Measurements from ENCODE around the gene KBTBD4. TPM values are rescaled to one million over a fixed set of nuclear protein-coding genes. Genes with fewer than 3 reads are reported as not detected.
A peak's percentile ranks its signal among the peaks of the same experiment; 100 is the strongest.

The KBTBD4 gene
- total RNA-seq, 1 experiment from 2014 or later: 15.9 TPM

- H4K5ac ChIP-seq (ENCODE audit: insufficient read length, low read depth, low read length): peak overlapping the region; percentile 37
- H3K9ac ChIP-seq (ENCODE audit: extremely low read depth, insufficient read length, low read length): no peak overlapping the region
- H3K18ac ChIP-seq (ENCODE audit: insufficient read length, low read depth, low read length): no peak overlapping the region
- TF ChIP-seq CTCF (conservative IDR thresholded peaks at IDR 0.05): no peak
- no peak overlapping the region for H3K27ac ChIP-seq (ENCODE audit: insufficient read length, low read depth, low read length)
- no peak overlapping the region for H2AFZ ChIP-seq (ENCODE audit: low read length)
- H3K4ac ChIP-seq (ENCODE audit: low read depth, low read length): no peak overlapping the region
- no peak overlapping the region for H2BK120ac ChIP-seq (ENCODE audit: low read depth, low read length, poor library complexity, severe bottlenecking)
- no peak overlapping the region for H4K91ac ChIP-seq (ENCODE audit: insufficient read length, low read depth, low read length)
- no peak overlapping the region for H2AK5ac ChIP-seq (ENCODE audit: insufficient read length, low read length)
- H3T11ph ChIP-seq (ENCODE audit: low read length): no peak overlapping the region
- H4K20me1 ChIP-seq (ENCODE audit: control insufficient read depth, insufficient read depth, insufficient read length): no peaks in the 10 kb centered on the region
- H3K79me1 ChIP-seq (ENCODE audit: insufficient read depth, low read depth, low read length, poor library complexity, severe bottlenecking): peaks cover 6% of the 10 kb centered on the region
- no peak overlapping the region for H3K56ac ChIP-seq (ENCODE audit: insufficient read length, low read depth, low read length)
- no peak overlapping the region for H3K23ac ChIP-seq (ENCODE audit: insufficient read length, low read depth, low read length)
- no peaks in the 10 kb centered on the region for H3K27me3 ChIP-seq (ENCODE audit: insufficient read depth, low read length)
- H3K9me3 Mint-ChIP-seq: peaks cover 0 to 3% of the 10 kb centered on the region in 2 experiments; a peak in 2 of 5 replicates
- H3K27ac Mint-ChIP-seq: peak overlapping the region in 1 of 3 experiments; percentile 100; a peak in 2 of 7 replicates
- no peak overlapping the region for H2BK15ac ChIP-seq (ENCODE audit: low read depth, low read length)
- peaks cover 18 to 21% of the 10 kb centered on the region in 2 experiments for H3K4me1 Mint-ChIP-seq
- no CpG with 5 or more reads among the region's 13 CpGs for WGBS (ENCODE audit: extremely low coverage, insufficient read length, low lambda C conversion rate)
- no peak overlapping the region for H2BK20ac ChIP-seq (ENCODE audit: low read depth, low read length, poor library complexity, severe bottlenecking)
- peak overlapping the region; percentile 98 for H3K4me2 ChIP-seq (ENCODE audit: insufficient read depth, insufficient read length, low read length)
- peak overlapping the region; percentile 94 to 100 for H3K4me3 Mint-ChIP-seq
- H3K27me3 Mint-ChIP-seq (ENCODE audit: low read depth): no peaks in the 10 kb centered on the region
- H2BK5ac ChIP-seq (ENCODE audit: insufficient read length, low read length): no peak overlapping the region
- H3K23me2 ChIP-seq (ENCODE audit: insufficient read length, low read depth, low read length, poor library complexity, severe bottlenecking): peaks cover 4% of the 10 kb centered on the region
- peaks cover 40 to 77% (median 71%) of the 10 kb centered on the region in 3 experiments for H3K36me3 Mint-ChIP-seq (ENCODE audit: insufficient read depth in 1 of 3, low read depth in 3 of 3)
- H2BK12ac ChIP-seq (ENCODE audit: insufficient read length, low read depth, low read length): no peak overlapping the region
- H3K14ac ChIP-seq (ENCODE audit: insufficient read depth, low read length): peak overlapping the region; percentile 58; the same call in 1 of the 2 replicates
- peaks cover 7% of the 10 kb centered on the region; the same call in 1 of the 2 replicates for H3K79me2 ChIP-seq (ENCODE audit: insufficient read depth, low read length)
- H4K8ac ChIP-seq (replicated peaks; ENCODE audit: insufficient read length, low read depth, low read length): peak overlapping the region; percentile 37
- no peak for DNase-seq
- peaks cover 5% of the 10 kb centered on the region for H3K4me1 ChIP-seq (ENCODE audit: insufficient read depth, low read length)
- no peaks in the 10 kb centered on the region for H3K9me3 ChIP-seq (ENCODE audit: control insufficient read depth, low read depth, low read length)
Observed at GRCh38 chr11:47577460-47578041, 1.2 kb downstream of the KBTBD4 start.
